ENCODE data around the gene NOTCH2. TPM values are rescaled to one million over a fixed set of nuclear protein-coding genes. Genes with fewer than 3 reads are reported as not detected.

The NOTCH2 gene
- total and polyA plus RNA-seq, 10 of the 15 experiments (the other 5 are each of a cell fraction or from before 2014, with no cell fraction given): 0.02 to 2.0 (median 0.62) TPM; not detected in 1

DNA sequence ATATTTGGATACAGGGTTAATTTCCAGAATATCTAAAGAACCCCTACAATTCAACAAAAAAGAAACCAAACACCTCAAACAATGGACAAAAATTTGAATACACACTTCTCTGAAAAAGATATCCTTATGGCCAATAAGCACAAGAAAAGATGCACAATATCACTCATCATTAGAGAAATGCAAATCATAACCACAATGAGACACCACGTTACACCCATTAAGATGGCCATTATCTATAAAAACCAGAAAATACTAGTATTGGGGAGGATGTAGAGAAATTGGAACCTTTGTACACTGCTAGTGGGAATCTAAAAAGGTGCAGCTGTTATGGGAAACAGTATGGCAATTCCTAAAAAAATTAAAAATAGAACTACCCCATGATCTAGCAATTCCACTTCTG is 178.1 kb downstream of the NOTCH2 start:
- H4K20me1 ChIP-seq (ENCODE audit: control insufficient read depth, insufficient read depth): no peaks in the 10 kb centered on the region
- in situ Hi-C loops (cut with MboI) (no loop called here), intact Hi-C loops (cut with micrococcal nuclease; ENCODE audit: unreplicated experiment) (no loop called here)
- ChIA-PET SMC1A (ENCODE audit: uncharacterized antibody, unreplicated experiment) (no interaction called here), POLR2A (no interaction called here), CTCF (no interaction called here), RAD21 (ENCODE audit: unreplicated experiment) (no interaction called here)
- H3K27ac ChIP-seq (ENCODE audit: control insufficient read depth, insufficient read depth): no peak overlapping the region
- H3K4me3 ChIP-seq: no peak overlapping the region
- no peak overlapping the region for H2AFZ ChIP-seq (ENCODE audit: control insufficient read depth, low read depth, low read length)
- no peak for ATAC-seq
- H3K9me3 ChIP-seq (replicated peaks; ENCODE audit: control insufficient read depth, insufficient read depth, low read length): no peaks in the 10 kb centered on the region; the same call in 2 of the 3 replicates
- no peak for TF ChIP-seq ZNF217 (IDR thresholded peaks at IDR 0.05)
- no peak for TF ChIP-seq GABPA (IDR thresholded peaks at IDR 0.05; ENCODE audit: low read depth)
- TF ChIP-seq, protein P1, sequence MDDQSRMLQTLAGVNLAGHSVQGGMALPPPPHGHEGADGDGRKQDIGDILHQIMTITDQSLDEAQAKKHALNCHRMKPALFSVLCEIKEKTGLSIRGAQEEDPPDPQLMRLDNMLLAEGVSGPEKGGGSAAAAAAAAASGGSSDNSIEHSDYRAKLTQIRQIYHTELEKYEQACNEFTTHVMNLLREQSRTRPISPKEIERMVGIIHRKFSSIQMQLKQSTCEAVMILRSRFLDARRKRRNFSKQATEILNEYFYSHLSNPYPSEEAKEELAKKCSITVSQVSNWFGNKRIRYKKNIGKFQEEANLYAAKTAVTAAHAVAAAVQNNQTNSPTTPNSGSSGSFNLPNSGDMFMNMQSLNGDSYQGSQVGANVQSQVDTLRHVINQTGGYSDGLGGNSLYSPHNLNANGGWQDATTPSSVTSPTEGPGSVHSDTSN (IDR thresholded peaks at IDR 0.05; ENCODE audit: insufficient replicate concordance, low read depth, low read length): no peak
- TF ChIP-seq RB1 (IDR thresholded peaks at IDR 0.05; ENCODE audit: borderline replicate concordance): no peak
- TF ChIP-seq IRF4 (IDR thresholded peaks at IDR 0.05; ENCODE audit: low read depth, low read length): no peak
- TF ChIP-seq, protein P2, sequence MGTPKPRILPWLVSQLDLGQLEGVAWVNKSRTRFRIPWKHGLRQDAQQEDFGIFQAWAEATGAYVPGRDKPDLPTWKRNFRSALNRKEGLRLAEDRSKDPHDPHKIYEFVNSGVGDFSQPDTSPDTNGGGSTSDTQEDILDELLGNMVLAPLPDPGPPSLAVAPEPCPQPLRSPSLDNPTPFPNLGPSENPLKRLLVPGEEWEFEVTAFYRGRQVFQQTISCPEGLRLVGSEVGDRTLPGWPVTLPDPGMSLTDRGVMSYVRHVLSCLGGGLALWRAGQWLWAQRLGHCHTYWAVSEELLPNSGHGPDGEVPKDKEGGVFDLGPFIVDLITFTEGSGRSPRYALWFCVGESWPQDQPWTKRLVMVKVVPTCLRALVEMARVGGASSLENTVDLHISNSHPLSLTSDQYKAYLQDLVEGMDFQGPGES (IDR thresholded peaks at IDR 0.05): no peak
- TF ChIP-seq CBX3 (IDR thresholded peaks at IDR 0.05; ENCODE audit: borderline replicate concordance, low read depth): no peak
- TF ChIP-seq PAX8 (IDR thresholded peaks at IDR 0.05): no peak
- TF ChIP-seq GATAD2B (conservative IDR thresholded peaks at IDR 0.05; ENCODE audit: low read depth): no peak
- no peak for TF ChIP-seq ETV6 (conservative IDR thresholded peaks at IDR 0.05 in 1 of 2, IDR thresholded peaks at IDR 0.05 in 1 of 2; ENCODE audit: borderline replicate concordance in 1 of 2, low read depth in 1 of 2)
- no peaks in the 10 kb centered on the region for H3K79me2 ChIP-seq (ENCODE audit: control insufficient read depth, insufficient read depth, low read length)
- BruUV-seq (replicated peaks): no TSS peak
- 0% methylated on average over 1 of the region's 1 CpG for WGBS (ENCODE audit: insufficient coverage, insufficient replicate concordance, low lambda C conversion rate, missing lambda C conversion rate)
- DNase-seq (ENCODE audit: low read depth, low spot score): no peak
- FAIRE-seq: no peak
- no peaks in the 10 kb centered on the region for H3K4me1 ChIP-seq (ENCODE audit: control insufficient read depth, insufficient read depth, low read length)
- H3K27me3 ChIP-seq (replicated peaks in 1 of 2; ENCODE audit: control insufficient read depth in 2 of 2, insufficient read depth in 2 of 2, low read length in 1 of 2): peaks cover 0 to 3% of the 10 kb centered on the region in 2 experiments; a peak in 3 of 4 replicates
- no peaks in the 10 kb centered on the region for H3K36me3 ChIP-seq (ENCODE audit: control insufficient read depth in 2 of 2, insufficient read depth in 2 of 2, low read length in 1 of 2)
- H3K4me2 ChIP-seq (ENCODE audit: control insufficient read depth, insufficient read depth): no peak overlapping the region
- H3K9ac ChIP-seq (ENCODE audit: control insufficient read depth, insufficient read depth, low read length): no peak overlapping the region

Data from GM12878 (cell line).